ENCODE results near the gene DEDD.

- TF ChIP-seq GATA2 (IDR thresholded peaks at IDR 0.05; ENCODE audit: low read depth, low read length): no peak
- TF ChIP-seq GATA3 (IDR thresholded peaks at IDR 0.05; ENCODE audit: low read depth, low read length): no peak
Observed at GRCh38 chr1:161099090-161099802, 33.2 kb downstream of the DEDD start.
